Fibroblast of villous mesenchyme (primary cell): ENCODE measurements around the gene MPC1L. TPM values are rescaled to one million over a fixed set of nuclear protein-coding genes. Genes with fewer than 3 reads are reported as not detected.

Experiments used
- DNase-seq: peaks from one replicate; pipeline ENCODE4 v3.0.0-alpha.2; 2010; ENCODE audit warnings: low read depth
- H3K4me3 ChIP-seq: 2 replicates; pipeline ENCODE4 v1.5.1; 2011; ENCODE audit warnings: low read depth, mild to moderate bottlenecking, low read length
- CTCF ChIP-seq: IDR thresholded peaks from 2 replicates; pipeline ENCODE4 v1.5.1; 2012; ENCODE audit warnings: low read depth, mild to moderate bottlenecking, low read length; ENCODE audit not compliant: insufficient read depth
- total RNA-seq: library from RNA; depleted of rRNA; stranded (reverse); fragments of >200 nt; gene quantifications from 2 replicates; pipeline ENCODE4 v1.2.3, GENCODE V29; 2012

MPC1L gene
- total RNA-seq, 1 donor = not detected

DNA sequence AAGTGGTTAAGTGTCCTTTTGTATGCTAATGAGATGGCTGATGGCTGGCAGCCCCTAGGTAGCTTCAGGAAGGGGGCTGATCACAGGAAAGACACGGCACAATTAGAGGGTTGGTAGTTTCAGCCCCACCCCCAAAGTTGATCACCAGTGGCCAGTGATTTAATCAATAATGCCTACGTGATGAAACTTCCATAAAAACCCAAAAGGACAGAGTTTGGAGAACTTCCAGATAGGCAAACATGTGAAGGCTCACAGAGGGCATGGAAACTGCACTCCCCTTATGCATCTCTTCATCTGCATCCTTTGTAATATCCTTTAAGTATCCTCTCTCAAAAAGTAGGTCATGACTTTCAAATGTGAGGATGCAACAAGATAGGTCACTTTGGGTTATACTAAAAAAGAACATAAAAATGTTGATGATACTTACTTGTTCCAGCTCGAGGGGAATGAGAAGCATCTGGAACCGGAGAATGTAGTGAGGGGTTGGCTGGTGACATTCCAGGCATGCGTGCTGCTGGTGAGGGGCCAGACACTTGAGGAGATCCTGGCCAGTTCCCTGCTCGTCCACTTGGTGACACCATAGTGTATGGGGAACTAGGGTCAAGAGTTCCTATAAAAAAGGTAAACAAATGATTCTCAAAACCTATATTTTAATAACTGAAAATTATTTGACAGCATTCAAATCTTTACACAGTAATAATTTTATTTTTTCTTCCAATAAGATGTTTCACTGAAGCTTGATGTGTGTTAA, 40.8 kb downstream of the MPC1L start:
- H3K4me3 ChIP-seq = no peak overlapping the region
- peak; percentile 47 for DNase-seq
- peak; percentile 47 for TF ChIP-seq CTCF

GRCh38 chrX:40671126-40671525, 47.9 kb downstream of the MPC1L start:
- DNase-seq = no peak
- TF ChIP-seq CTCF = no peak
- no peak overlapping the region for H3K4me3 ChIP-seq

Other genes starting within 250 kb of the MPC1L start
- 75.7 and 94.6 TPM in 2 replicates for gene ATP6AP2, start 42.5 kb upstream of the MPC1L start, total RNA-seq
- 13.2 and 19.9 TPM in 2 replicates for gene CXorf38, start 24.1 kb downstream of the MPC1L start, total RNA-seq
- gene MED14, start 112.1 kb downstream of the MPC1L start, total RNA-seq = 24.2 and 29.4 TPM in 2 replicates